Neutrophil (primary cell): ENCODE data around the gene PIP5K1B.

Experiments used
- H3K27ac ChIP-seq: fragments of 200-600 bp; sonication (generic); 2 replicates; pipeline ENCODE4 v1.5.1; 2016; ENCODE audit warnings: mild to moderate bottlenecking, moderate library complexity
- H3K27me3 ChIP-seq: fragments of 200-600 bp; sonication (generic); 2 replicates; pipeline ENCODE4 v1.6.0; 2016; ENCODE audit warnings: mild to moderate bottlenecking
- H3K36me3 ChIP-seq: fragments of 200-600 bp; sonication (generic); 2 replicates; pipeline ENCODE4 v1.5.1; 2017
- H3K4me1 ChIP-seq, 2 experiments: fragments of 200-600 bp in 1 of 2; sonication (generic) in 1 of 2; 1 replicate in 1 of 2; 2 replicates in 1 of 2; pipeline versions ENCODE4 v1.5.1 to v1.6.1; 2013 to 2016; ENCODE audit warnings: low read depth in 1 of 2, low read length in 1 of 2, mild to moderate bottlenecking in 1 of 2, moderate library complexity in 1 of 2; ENCODE audit not compliant: control insufficient read depth in 1 of 2, insufficient read depth in 1 of 2
- H3K4me3 ChIP-seq, 2 experiments: fragments of 200-600 bp in 1 of 2; sonication (generic) in 1 of 2; 1 replicate in 1 of 2; 2 replicates in 1 of 2; pipeline ENCODE4 v1.5.1; 2013 to 2016; ENCODE audit warnings: low read depth in 1 of 2, low read length in 1 of 2, mild to moderate bottlenecking in 1 of 2, moderate library complexity in 1 of 2
- H3K9me3 ChIP-seq: fragments of 200-600 bp; sonication (generic); 2 replicates; pipeline ENCODE4 v1.5.1; 2016
- CTCF ChIP-seq: fragments of 200-600 bp; sonication (generic); IDR thresholded peaks from 2 replicates; pipeline ENCODE4 v1.5.1; 2016; ENCODE audit warnings: antibody characterized with exemption

Gene PIP5K1B

GRCh38 chr9:68834931-68835520 is 130.0 kb downstream of the PIP5K1B start:
- no peak overlapping the region for H3K4me3 ChIP-seq
- no peak overlapping the region for H3K27ac ChIP-seq
- no peak for TF ChIP-seq CTCF
- peaks cover 27 to 31% of the 10 kb centered on the region in 2 experiments for H3K4me1 ChIP-seq
- no peaks in the 10 kb centered on the region for H3K36me3 ChIP-seq
- H3K9me3 ChIP-seq = no peaks in the 10 kb centered on the region
- H3K27me3 ChIP-seq = no peaks in the 10 kb centered on the region

- no peaks in the 10 kb centered on the region for H3K9me3 ChIP-seq
- no peak overlapping the region for H3K4me3 ChIP-seq
- H3K36me3 ChIP-seq = no peaks in the 10 kb centered on the region
- peaks cover 34 to 45% of the 10 kb centered on the region in 2 experiments for H3K4me1 ChIP-seq
- TF ChIP-seq CTCF = no peak
- H3K27ac ChIP-seq = no peak overlapping the region
- no peaks in the 10 kb centered on the region for H3K27me3 ChIP-seq
These were observed 131.7 kb downstream of the PIP5K1B start for GRCh38 chr9:68836788-68837187.

GRCh38 chr9:68838245-68838644 is 133.2 kb downstream of the PIP5K1B start:
- TF ChIP-seq CTCF = no peak
- H3K9me3 ChIP-seq = no peaks in the 10 kb centered on the region
- H3K4me3 ChIP-seq = no peak overlapping the region
- H3K27ac ChIP-seq = peak overlapping the region; percentile 3
- H3K36me3 ChIP-seq = no peaks in the 10 kb centered on the region
- peaks cover 37 to 58% of the 10 kb centered on the region in 2 experiments for H3K4me1 ChIP-seq
- H3K27me3 ChIP-seq = no peaks in the 10 kb centered on the region

GRCh38 chr9:68841276-68842052 is 136.4 kb downstream of the PIP5K1B start:
- H3K27me3 ChIP-seq = no peaks in the 10 kb centered on the region
- no peaks in the 10 kb centered on the region for H3K36me3 ChIP-seq
- H3K4me3 ChIP-seq = no peak overlapping the region
- peaks cover 49 to 71% of the 10 kb centered on the region in 2 experiments for H3K4me1 ChIP-seq
- H3K9me3 ChIP-seq = no peaks in the 10 kb centered on the region
- peak overlapping the region; percentile 59 for H3K27ac ChIP-seq
- TF ChIP-seq CTCF = no peak

GRCh38 chr9:68842568-68842967 is 137.5 kb downstream of the PIP5K1B start:
- no peak for TF ChIP-seq CTCF
- H3K9me3 ChIP-seq = no peaks in the 10 kb centered on the region
- H3K27ac ChIP-seq = peak overlapping the region; percentile 85
- H3K4me1 ChIP-seq = peaks cover 49 to 72% of the 10 kb centered on the region in 2 experiments
- H3K36me3 ChIP-seq = no peaks in the 10 kb centered on the region
- no peak overlapping the region for H3K4me3 ChIP-seq
- no peaks in the 10 kb centered on the region for H3K27me3 ChIP-seq
